Small intestine (tissue), 7 donors: Measurements from ENCODE around the gene IGFLR1. TPM values are rescaled to one million over a fixed set of nuclear protein-coding genes. Genes with fewer than 3 reads are reported as not detected.

Experiments
- DNase-seq, 2 donors: peaks; one replicate each; pipeline versions ENCODE4 v3.0.0 to v3.0.0-alpha.2; 2013
- FAIRE-seq: peaks from 2 replicates; lab custom pipeline; 2012; peaks lifted over from hg19 to GRCh38; lab: Jason Lieb, UNC
- H3K27ac ChIP-seq, 3 donors: one replicate each; pipeline ENCODE4 v1.5.1; 2013; ENCODE audit warnings: low read length in 2 of 3, mild to moderate bottlenecking in 2 of 3, control low read depth in 1 of 3, inconsistent platforms in 1 of 3, low read depth in 1 of 3, moderate library complexity in 1 of 3
- H3K27me3 ChIP-seq, 3 donors: one replicate each; pipeline ENCODE4 v1.6.1; 2013; ENCODE audit warnings: low read length in 3 of 3, inconsistent platforms in 1 of 3; ENCODE audit not compliant: control insufficient read depth in 3 of 3, insufficient read depth in 3 of 3
- H3K36me3 ChIP-seq, 3 donors: one replicate each; pipeline ENCODE4 v1.6.1; 2013; ENCODE audit warnings: low read length in 3 of 3, inconsistent platforms in 1 of 3, low read depth in 1 of 3, mild to moderate bottlenecking in 1 of 3, moderate library complexity in 1 of 3; ENCODE audit not compliant: control insufficient read depth in 3 of 3, insufficient read depth in 2 of 3
- H3K4me1 ChIP-seq, 3 donors: one replicate each; pipeline ENCODE4 v1.6.1; 2013; ENCODE audit warnings: low read length in 2 of 3, inconsistent platforms in 1 of 3, low read depth in 1 of 3, mild to moderate bottlenecking in 1 of 3, moderate library complexity in 1 of 3; ENCODE audit not compliant: control insufficient read depth in 3 of 3, insufficient read depth in 2 of 3
- H3K4me3 ChIP-seq, 3 donors: one replicate each; pipeline ENCODE4 v1.5.1; 2013; ENCODE audit warnings: low read length in 3 of 3, control low read depth in 1 of 3, inconsistent platforms in 1 of 3, low read depth in 1 of 3, mild to moderate bottlenecking in 1 of 3, moderate library complexity in 1 of 3
- H3K9me3 ChIP-seq, 2 donors: one replicate each; pipeline ENCODE4 v1.6.1; 2013; ENCODE audit warnings: low read depth in 1 of 2, low read length in 1 of 2; ENCODE audit not compliant: control insufficient read depth in 2 of 2, insufficient read depth in 1 of 2
- WGBS, 3 donors: extraction: QIAGEN DNeasy Blood & Tissue Kit; methylation state at CpG; one replicate each; pipeline ENCODE4 v1.1.7; 2013; 5-methylcytosine and 5-hydroxymethylcytosine counted together
- polyA plus RNA-seq, 4 donors: library from polyadenylated mRNA; stranded (reverse) in 3 of 4; unstranded in 1 of 4; fragments of 200-250 nt in 3 of 4; fragments of 120-200 nt in 1 of 4; gene quantifications; one replicate each; pipeline versions ENCODE4 v1.2.1 to v1.2.3, GENCODE V29; 2013
- donor health status: healthy with polysubstance abuse.
- donor health status: control.
- donor health status: control.
- donor health status: Bipolar disorder and iron deficiency.
- donor health status: healthy.

The IGFLR1 gene
- polyA plus RNA-seq, 4 donors: 4.3 to 17.8 (median 12.1) TPM

- Histone ChIP-seq H3K27ac (no peak overlapping the region), H3K4me3 (no peak overlapping the region), H3K36me3 (peaks cover 0 to 18% (median 2%) of the 10 kb centered on the region in 3 donors), H3K9me3 (no peaks in the 10 kb centered on the region), H3K4me1 (peaks cover 0 to 14% (median 0%) of the 10 kb centered on the region in 3 donors), H3K27me3 (no peaks in the 10 kb centered on the region)
- 91 to 94% (median 92%) methylated on average over 15 of the region's 15 CpGs for WGBS, 3 donors
- DNase-seq (no peak), FAIRE-seq (no peak)
These were observed 45.1 kb upstream of the IGFLR1 start for GRCh38 chr19:35787227-35787799.

GRCh38 chr19:35786299-35787160, 44.3 kb upstream of the IGFLR1 start:
- H3K36me3 ChIP-seq: peaks cover 0 to 26% (median 2%) of the 10 kb centered on the region in 3 donors
- H3K9me3 ChIP-seq: no peaks in the 10 kb centered on the region
- H3K27ac ChIP-seq: no peak overlapping the region
- 65 to 79% (median 76%) methylated on average over 23 to 31 of the region's 31 CpGs for WGBS, 3 donors
- peaks cover 0 to 14% (median 0%) of the 10 kb centered on the region in 3 donors for H3K4me1 ChIP-seq
- H3K4me3 ChIP-seq: no peak overlapping the region
- no peaks in the 10 kb centered on the region for H3K27me3 ChIP-seq
- no peak for FAIRE-seq
- peak in 1 of 2 donors; percentile 57 for DNase-seq

GRCh38 chr19:35785339-35785627, 43.0 kb upstream of the IGFLR1 start:
- no peak overlapping the region for H3K27ac ChIP-seq
- H3K4me1 ChIP-seq: peaks cover 0 to 14% (median 0%) of the 10 kb centered on the region in 3 donors
- no peak for DNase-seq
- no peak for FAIRE-seq
- H3K9me3 ChIP-seq: no peaks in the 10 kb centered on the region
- H3K4me3 ChIP-seq: no peak overlapping the region
- H3K36me3 ChIP-seq: peaks cover 0 to 37% (median 4%) of the 10 kb centered on the region in 3 donors
- whole genome bisulfite sequencing, 3 donors: 91 to 98% (median 96%) methylated on average over 10 of the region's 10 CpGs
- no peaks in the 10 kb centered on the region for H3K27me3 ChIP-seq

- Histone ChIP-seq H3K27me3 (no peaks in the 10 kb centered on the region), H3K36me3 (peaks cover 0 to 42% (median 6%) of the 10 kb centered on the region in 3 donors), H3K4me3 (no peak overlapping the region), H3K4me1 (peaks cover 0 to 14% (median 0%) of the 10 kb centered on the region in 3 donors), H3K27ac (no peak overlapping the region), H3K9me3 (no peaks in the 10 kb centered on the region)
- WGBS, 3 donors: 83 to 94% (median 92%) methylated on average over 37 to 45 of the region's 45 CpGs
- FAIRE-seq (no peak), DNase-seq (no peak)
These were observed 42.5 kb upstream of the IGFLR1 start for GRCh38 chr19:35784503-35785338.

- Histone ChIP-seq H3K36me3 (peaks cover 0 to 45% (median 6%) of the 10 kb centered on the region in 3 donors), H3K4me3 (no peak overlapping the region), H3K9me3 (no peaks in the 10 kb centered on the region), H3K27me3 (no peaks in the 10 kb centered on the region), H3K27ac (no peak overlapping the region), H3K4me1 (peaks cover 0 to 14% (median 0%) of the 10 kb centered on the region in 3 donors)
- DNase-seq: no peak
- 79 to 86% (median 79%) methylated on average over 22 to 28 of the region's 28 CpGs for WGBS, 3 donors
- FAIRE-seq: no peak
These were observed 41.5 kb upstream of the IGFLR1 start for GRCh38 chr19:35783469-35784434.

- no peak for FAIRE-seq
- peaks cover 0 to 55% (median 6%) of the 10 kb centered on the region in 3 donors for H3K36me3 ChIP-seq
These were observed 40.3 kb upstream of the IGFLR1 start for GRCh38 chr19:35782589-35782988.

GRCh38 chr19:35781650-35782049, 39.4 kb upstream of the IGFLR1 start:
- WGBS, 3 donors: 82 to 94% (median 91%) methylated on average over 8 to 9 of the region's 9 CpGs
- peaks cover 0 to 56% (median 4%) of the 10 kb centered on the region in 3 donors for H3K36me3 ChIP-seq
- no peaks in the 10 kb centered on the region for H3K9me3 ChIP-seq
- no peak overlapping the region for H3K27ac ChIP-seq
- no peaks in the 10 kb centered on the region for H3K27me3 ChIP-seq
- H3K4me1 ChIP-seq: peaks cover 0 to 13% (median 0%) of the 10 kb centered on the region in 3 donors
- DNase-seq (no peak), FAIRE-seq (no peak)
- no peak overlapping the region for H3K4me3 ChIP-seq

More at GRCh38 chr19:35782589-35782988, 40.3 kb upstream of the IGFLR1 start:
- H3K4me1 ChIP-seq: peaks cover 0 to 14% (median 0%) of the 10 kb centered on the region in 3 donors
- no peak overlapping the region for H3K27ac ChIP-seq
- no peaks in the 10 kb centered on the region for H3K9me3 ChIP-seq
- 95 to 97% (median 96%) methylated on average over 12 of the region's 12 CpGs for WGBS, 3 donors
- no peak for DNase-seq
- H3K27me3 ChIP-seq: no peaks in the 10 kb centered on the region
- H3K4me3 ChIP-seq: no peak overlapping the region
